Prostate gland (tissue), 2 donors: ENCODE measurements around the gene SLAIN2. TPM values are rescaled to one million over a fixed set of nuclear protein-coding genes. Genes with fewer than 3 reads are reported as not detected.

Experiments
- DNase-seq: peaks from one replicate; pipeline ENCODE4 v3.0.0-alpha.2; 2019; ENCODE audit warnings: low spot score
- H3K27ac ChIP-seq, 2 donors: fragments of 200-600 bp; sonication (generic); 2 replicates each; pipeline ENCODE4 v1.5.1; 2017 to 2019
- H3K27me3 ChIP-seq: fragments of 200-600 bp; sonication (generic); replicated peaks from 2 replicates; pipeline ENCODE4 v1.5.1; 2019; ENCODE audit not compliant: insufficient read depth
- H3K36me3 ChIP-seq, 2 donors: fragments of 200-600 bp; sonication (generic); 1 replicate in 1 of 2; 2 replicates in 1 of 2; pipeline versions ENCODE4 v1.5.1 to v1.8.1; 2017 to 2019
- H3K4me1 ChIP-seq: fragments of 200-600 bp; sonication (generic); replicated peaks from 2 replicates; pipeline ENCODE4 v1.5.1; 2019
- H3K4me3 ChIP-seq, 2 donors: fragments of 200-600 bp; sonication (generic); 2 replicates each; pipeline ENCODE4 v1.5.1; 2017 to 2019
- H3K9me3 ChIP-seq: fragments of 200-600 bp; sonication (generic); 2 replicates; pipeline ENCODE4 v1.5.1; 2017
- CTCF ChIP-seq, 4 experiments: fragments of 200-600 bp in 2 of 4; fragments of 450-650 bp in 2 of 4; sonication (generic) in 2 of 4; IDR thresholded peaks; 1 replicate in 3 of 4; 2 replicates in 1 of 4; pipeline ENCODE4 v1.5.1; 2016 to 2019; ENCODE audit warnings: antibody characterized with exemption in 4 of 4, mild to moderate bottlenecking in 2 of 4, moderate library complexity in 2 of 4
- POLR2A ChIP-seq: fragments of 450-650 bp; IDR thresholded peaks from one replicate; pipeline ENCODE4 v1.6.1; 2016; ENCODE audit warnings: antibody characterized with exemption, mild to moderate bottlenecking
- POLR2AphosphoS5 ChIP-seq: sonication (generic); formaldehyde crosslinking; IDR thresholded peaks from one replicate; pipeline ENCODE4 v1.6.1; 2017; ENCODE audit warnings: antibody characterized with exemption
- WGBS: methylation state at CpG from one replicate; pipeline ENCODE4 v1.1.5; 2018; 5-methylcytosine and 5-hydroxymethylcytosine counted together
- intact Hi-C: fragments of 100-400 bp; cut with DNase I; formaldehyde crosslinking; loops from one replicate; pipeline ENCODE4 v1.14.2; 2022
- total RNA-seq, 2 donors: library from RNA; depleted of rRNA; stranded (reverse); fragments of >200 nt; gene quantifications; one replicate each; pipeline ENCODE4 v1.1.0, GENCODE V29; 2016

SLAIN2 gene
- total RNA-seq, 2 donors from 2014 or later: 95.1 to 119 TPM

- TF ChIP-seq POLR2AphosphoS5: no peak
- no peak for TF ChIP-seq POLR2A
- no peak for TF ChIP-seq CTCF (IDR thresholded peaks at IDR 0.05)
- DNase-seq: no peak
- Histone ChIP-seq H3K4me3 (peak overlapping the region; percentile 59 to 81), H3K4me1 (peaks cover 5% of the 10 kb centered on the region), H3K27me3 (no peaks in the 10 kb centered on the region), H3K9me3 (no peaks in the 10 kb centered on the region), H3K36me3 (no peaks in the 10 kb centered on the region), H3K27ac (peak overlapping the region; percentile 39 to 97)
- WGBS: 21% methylated on average over 3 of the region's 3 CpGs
- intact Hi-C loops: no loop called here
These were observed 1.7 kb downstream of the SLAIN2 start for GRCh38 chr4:48343035-48343434.

GRCh38 chr4:48343551-48343950 lies 2.2 kb downstream of the SLAIN2 start:
- no peak for TF ChIP-seq CTCF (IDR thresholded peaks at IDR 0.05)
- Histone ChIP-seq H3K36me3 (no peaks in the 10 kb centered on the region), H3K27ac (peak overlapping the region in 1 of 2 donors; percentile 39), H3K9me3 (no peaks in the 10 kb centered on the region), H3K4me1 (peaks cover 3% of the 10 kb centered on the region), H3K4me3 (peak overlapping the region; percentile 59 to 81), H3K27me3 (no peaks in the 10 kb centered on the region)
- DNase-seq: no peak
- intact Hi-C loops: no loop called here
- WGBS: 39% methylated on average over 1 of the region's 1 CpG

GRCh38 chr4:48345542-48345941 lies 4.2 kb downstream of the SLAIN2 start:
- intact Hi-C loops: no loop called here
- DNase-seq: no peak
- H3K9me3 ChIP-seq: no peaks in the 10 kb centered on the region
- 92% methylated on average over 3 of the region's 3 CpGs for WGBS
- H3K27me3 ChIP-seq: no peaks in the 10 kb centered on the region
- H3K36me3 ChIP-seq: no peaks in the 10 kb centered on the region
- peaks cover 3% of the 10 kb centered on the region for H3K4me1 ChIP-seq
- TF ChIP-seq POLR2A (no peak), CTCF (IDR thresholded peaks at IDR 0.05) (no peak), POLR2AphosphoS5 (no peak)
- no peak overlapping the region for H3K27ac ChIP-seq
- no peak overlapping the region for H3K4me3 ChIP-seq

DNA sequence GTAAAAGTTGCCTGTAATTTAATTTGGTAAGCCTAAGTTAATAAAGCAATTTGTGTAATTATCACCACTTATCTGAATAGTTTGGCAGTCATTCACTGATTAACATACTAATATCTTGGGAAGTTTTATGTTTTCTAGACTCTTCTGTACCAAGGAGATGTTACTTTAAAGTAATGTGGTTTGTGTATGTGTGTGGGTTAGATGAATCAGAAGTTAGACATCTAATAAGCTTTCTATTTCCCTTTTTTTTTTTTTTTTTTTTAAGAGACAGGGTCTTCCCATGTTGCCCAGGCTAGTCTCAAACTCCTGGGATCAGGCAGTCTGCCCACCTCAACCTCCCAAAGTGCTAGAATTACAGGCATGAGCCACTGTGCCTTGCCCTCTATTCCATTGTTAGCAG lies 5.3 kb downstream of the SLAIN2 start:
- DNase-seq: no peak
- Histone ChIP-seq H3K27me3 (no peaks in the 10 kb centered on the region), H3K4me3 (no peak overlapping the region), H3K36me3 (no peaks in the 10 kb centered on the region), H3K9me3 (no peaks in the 10 kb centered on the region), H3K27ac (no peak overlapping the region), H3K4me1 (peaks cover 6% of the 10 kb centered on the region)
- no peak for TF ChIP-seq POLR2A
- TF ChIP-seq POLR2AphosphoS5: no peak
- TF ChIP-seq CTCF (IDR thresholded peaks at IDR 0.05): no peak
- intact Hi-C loops: no loop called here

DNA sequence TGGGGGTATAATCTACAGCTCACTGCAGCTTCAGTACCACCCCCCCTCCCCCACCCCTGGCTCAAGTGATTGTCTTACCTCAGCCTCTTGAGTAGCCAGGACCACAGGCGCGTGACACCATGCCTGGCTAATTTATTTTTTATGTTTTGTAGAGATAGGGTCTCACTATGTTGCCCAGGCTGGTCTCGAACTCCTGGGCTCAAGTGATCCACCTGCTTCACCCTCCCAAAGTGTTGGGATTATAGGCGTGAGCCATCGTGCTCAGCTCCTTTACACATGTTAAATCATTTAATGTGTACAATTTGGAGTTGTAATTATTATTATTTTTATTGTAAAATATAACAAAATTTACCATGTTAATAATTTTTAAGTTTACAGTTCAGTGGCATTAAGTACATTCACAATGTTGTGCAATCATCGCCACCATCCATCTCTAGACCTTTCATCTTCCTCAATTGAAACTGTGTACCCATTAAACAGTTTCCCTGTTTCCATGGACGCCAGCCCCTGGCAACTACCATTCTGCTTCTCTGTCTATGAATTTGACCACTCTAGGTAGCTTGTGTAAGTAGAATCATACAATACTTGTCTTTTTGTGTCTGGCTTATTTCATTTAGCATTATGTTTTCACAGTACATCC lies 6.1 kb downstream of the SLAIN2 start:
- Histone ChIP-seq H3K27me3 (no peaks in the 10 kb centered on the region), H3K4me3 (no peak overlapping the region), H3K36me3 (no peaks in the 10 kb centered on the region), H3K9me3 (no peaks in the 10 kb centered on the region), H3K27ac (no peak overlapping the region), H3K4me1 (peaks cover 6% of the 10 kb centered on the region)
- intact Hi-C loops: no loop called here
- WGBS: 97% methylated on average over 7 of the region's 7 CpGs
- no peak for DNase-seq
- TF ChIP-seq POLR2A (no peak), CTCF (IDR thresholded peaks at IDR 0.05) (no peak), POLR2AphosphoS5 (no peak)
